H1 (cell line): Measurements from ENCODE around the gene ACAD11. TPM values are rescaled to one million over a fixed set of nuclear protein-coding genes. Genes with fewer than 3 reads are reported as not detected.
"Not testable (repeated sequence)": the region's sequence is repeated elsewhere in the genome, so short reads cannot be mapped to it uniquely, and the experiment has no call there.

Experiments
- CTCF ChIA-PET: fragments of 300-600 bp; sonication (Branson Sonifier 250); formaldehyde crosslinking; loops from one replicate; lab custom pipeline; 2021; ENCODE audit not compliant: partially characterized antibody; lab: Charles Lee
- POLR2A ChIA-PET: fragments of 300-600 bp; sonication (Branson Sonifier 250); formaldehyde crosslinking; loops from one replicate; lab custom pipeline; 2021; ENCODE audit warnings: inconsistent platforms; ENCODE audit not compliant: partially characterized antibody; lab: Charles Lee
- DNase-seq, 2 experiments: peaks; one replicate each; pipeline versions ENCODE4 v3.0.0 to v3.0.0-alpha.2; 2010 to 2022; ENCODE audit warnings: low spot score in 2 of 2, low read depth in 1 of 2, mixed read lengths in 1 of 2
- FAIRE-seq: peaks from 2 replicates; lab custom pipeline; 2011; peaks lifted over from hg19 to GRCh38; lab: Jason Lieb, UNC
- H2AFZ ChIP-seq: 2 replicates; pipeline ENCODE4 v1.8.1; 2012; ENCODE audit warnings: low read length, inconsistent platforms
- H2AK5ac ChIP-seq: 2 replicates; pipeline ENCODE4 v1.6.1; 2013; ENCODE audit warnings: low read depth, low read length
- H2BK120ac ChIP-seq: replicated peaks from 2 replicates; pipeline ENCODE3; 2013; ENCODE audit warnings: low read depth, low read length, inconsistent platforms
- H2BK12ac ChIP-seq: 2 replicates; pipeline ENCODE4 v1.6.1; 2013; ENCODE audit warnings: low read depth, low read length
- H2BK15ac ChIP-seq: 2 replicates; pipeline ENCODE4 v1.6.1; 2013; ENCODE audit warnings: low read length
- H2BK20ac ChIP-seq: 2 replicates; pipeline ENCODE4 v1.6.1; 2013; ENCODE audit warnings: low read length
- H2BK5ac ChIP-seq: 2 replicates; pipeline ENCODE4 v1.6.1; 2013; ENCODE audit warnings: low read depth, low read length
- H3K14ac ChIP-seq: 2 replicates; pipeline ENCODE4 v1.6.1; 2013; ENCODE audit warnings: inconsistent platforms; ENCODE audit not compliant: insufficient read length
- H3K18ac ChIP-seq: 2 replicates; pipeline ENCODE4 v1.6.1; 2013; ENCODE audit warnings: low read length; ENCODE audit errors: extremely low read depth
- H3K23ac ChIP-seq: 2 replicates; pipeline ENCODE4 v1.6.1; 2013; ENCODE audit warnings: inconsistent platforms; ENCODE audit not compliant: insufficient read length
- H3K23me2 ChIP-seq: 2 replicates; pipeline ENCODE4 v1.6.1; 2013; ENCODE audit warnings: low read depth, low read length
- H3K27ac ChIP-seq: 2 replicates; pipeline ENCODE4 v1.6.1; 2011; ENCODE audit warnings: low read depth, low read length, inconsistent platforms
- H3K27me3 ChIP-seq, 4 experiments: replicated peaks in 1 of 4; 1 replicate in 1 of 4; 2 replicates in 3 of 4; pipeline versions ENCODE4 v1.6.1 to v1.8.1; 2011 to 2013; ENCODE audit warnings: low read length in 3 of 4, mild to moderate bottlenecking in 3 of 4, inconsistent platforms in 2 of 4, mixed read lengths in 2 of 4, moderate library complexity in 1 of 4; ENCODE audit not compliant: control insufficient read depth in 3 of 4, insufficient read depth in 3 of 4; ENCODE audit errors: extremely low read depth in 1 of 4
- H3K36me3 ChIP-seq, 4 experiments: 2 replicates each; pipeline versions ENCODE4 v1.6.1 to v1.8.1; 2011 to 2013; ENCODE audit warnings: mild to moderate bottlenecking in 4 of 4, low read length in 3 of 4, moderate library complexity in 2 of 4, control low read depth in 1 of 4, inconsistent platforms in 1 of 4; ENCODE audit not compliant: insufficient read depth in 4 of 4, control insufficient read depth in 2 of 4
- H3K4ac ChIP-seq: replicated peaks from 2 replicates; pipeline ENCODE3; 2013; ENCODE audit warnings: low read length, low read depth, mixed read lengths, inconsistent platforms; ENCODE audit not compliant: insufficient read length
- H3K4me1 ChIP-seq, 4 experiments: replicated peaks in 1 of 4; 1 replicate in 1 of 4; 2 replicates in 3 of 4; pipeline versions ENCODE4 v1.6.1 to v1.8.1; 2011 to 2013; ENCODE audit warnings: low read length in 3 of 4, inconsistent platforms in 2 of 4, mixed read lengths in 1 of 4; ENCODE audit not compliant: insufficient read depth in 4 of 4, control insufficient read depth in 3 of 4
- H3K4me2 ChIP-seq, 2 experiments: 2 replicates each; pipeline versions ENCODE4 v1.6.1 to v1.8.1; 2011 to 2013; ENCODE audit warnings: low read depth in 2 of 2, low read length in 2 of 2, control low read depth in 1 of 2, inconsistent platforms in 1 of 2, mild to moderate bottlenecking in 1 of 2; ENCODE audit not compliant: insufficient read depth in 1 of 2
- H3K4me3 ChIP-seq, 4 experiments: fragments of 200-600, 300-600 bp in 1 of 4; sonication (generic), shearing (Covaris generic), sonication (Bioruptor Twin) in 1 of 4; 2 replicates each; pipeline versions ENCODE4 v1.5.1 to v1.8.1; 2011 to 2016; ENCODE audit warnings: low read length in 4 of 4, low read depth in 3 of 4, control low read depth in 2 of 4, inconsistent platforms in 2 of 4, mild to moderate bottlenecking in 2 of 4, mixed read lengths in 1 of 4, moderate library complexity in 1 of 4; ENCODE audit not compliant: insufficient read depth in 2 of 4; ENCODE audit errors: extremely low read depth in 1 of 4
- H3K56ac ChIP-seq: replicated peaks from 2 replicates; pipeline ENCODE3; 2013; ENCODE audit warnings: low read depth, mild to moderate bottlenecking, mixed read lengths, low read length, inconsistent platforms; ENCODE audit not compliant: insufficient read length
- H3K79me1 ChIP-seq: 2 replicates; pipeline ENCODE4 v1.6.1; 2013; ENCODE audit warnings: low read depth, low read length, control low read depth
- H3K79me2 ChIP-seq, 2 experiments: 2 replicates each; pipeline versions ENCODE4 v1.6.1 to v1.8.1; 2012 to 2013; ENCODE audit warnings: low read length in 2 of 2, mild to moderate bottlenecking in 2 of 2, inconsistent platforms in 1 of 2; ENCODE audit not compliant: insufficient read depth in 2 of 2, control insufficient read depth in 1 of 2
- H3K9ac ChIP-seq, 4 experiments: replicated peaks in 1 of 4; 1 replicate in 1 of 4; 2 replicates in 3 of 4; pipeline versions ENCODE4 v1.6.1 to v1.8.1; 2011 to 2013; ENCODE audit warnings: low read depth in 3 of 4, low read length in 3 of 4, control low read depth in 2 of 4, mild to moderate bottlenecking in 2 of 4, moderate library complexity in 2 of 4, inconsistent platforms in 1 of 4; ENCODE audit errors: extremely low read depth in 1 of 4
- H3K9me3 ChIP-seq, 2 experiments: 2 replicates each; pipeline versions ENCODE4 v1.6.1 to v1.8.1; 2012 to 2013; ENCODE audit warnings: mild to moderate bottlenecking in 2 of 2, moderate library complexity in 2 of 2, control low read depth in 1 of 2, inconsistent platforms in 1 of 2, low read depth in 1 of 2, low read length in 1 of 2, mixed read lengths in 1 of 2; ENCODE audit not compliant: insufficient read depth in 2 of 2
- H4K20me1 ChIP-seq, 2 experiments: replicated peaks in 1 of 2; 2 replicates each; pipeline versions ENCODE3 to v1.8.1; 2011 to 2013; ENCODE audit warnings: inconsistent platforms in 2 of 2, low read length in 2 of 2, mild to moderate bottlenecking in 1 of 2; ENCODE audit not compliant: insufficient read depth in 2 of 2, control insufficient read depth in 1 of 2
- H4K5ac ChIP-seq: 2 replicates; pipeline ENCODE4 v1.6.1; 2013; ENCODE audit warnings: low read length, low read depth, mixed read lengths, inconsistent platforms; ENCODE audit not compliant: insufficient read length
- H4K8ac ChIP-seq: 2 replicates; pipeline ENCODE4 v1.8.0; 2013; ENCODE audit warnings: mild to moderate bottlenecking, moderate library complexity, low read length, inconsistent platforms; ENCODE audit not compliant: insufficient read depth; ENCODE audit errors: extremely low read depth
- H4K91ac ChIP-seq: replicated peaks from 2 replicates; pipeline ENCODE3; 2013; ENCODE audit warnings: low read length, mixed read lengths, inconsistent platforms; ENCODE audit not compliant: insufficient read length
- BRCA1 ChIP-seq: IDR thresholded peaks from 2 replicates; pipeline ENCODE4 v1.6.1; 2012; ENCODE audit warnings: low read depth, low read length, improper control_type of control experiment
- JUND ChIP-seq: IDR thresholded peaks from 2 replicates; pipeline ENCODE4 v1.6.1; 2011; ENCODE audit warnings: mild to moderate bottlenecking, improper control_type of control experiment, low read length
- KDM5A ChIP-seq: fragments of 200-600 bp; IDR thresholded peaks from 2 replicates; pipeline ENCODE4 v1.7.1; 2012; ENCODE audit warnings: mild to moderate bottlenecking, low read length, inconsistent platforms, mixed read lengths
- POU5F1 ChIP-seq: IDR thresholded peaks from 2 replicates; pipeline ENCODE4 v1.6.1; 2011; ENCODE audit warnings: low read depth, mild to moderate bottlenecking, low read length, moderate library complexity
- WGBS, 2 experiments: shearing (Covaris generic) in 1 of 2; methylation state at CpG; one replicate each; pipeline versions ENCODE4 v1.1.6 to v1.1.7; 2013 to 2015; ENCODE audit warnings: low lambda C conversion rate in 2 of 2, mixed read lengths in 2 of 2, inconsistent platforms in 1 of 2, low coverage in 1 of 2, missing lambda C conversion rate in 1 of 2; ENCODE audit not compliant: insufficient replicate concordance in 2 of 2, insufficient coverage in 1 of 2, insufficient read length in 1 of 2; ENCODE audit errors: extremely low coverage in 1 of 2, missing lambda C conversion rate in 1 of 2; 5-methylcytosine and 5-hydroxymethylcytosine counted together
- polyA plus RNA-seq, 7 experiments: library from polyadenylated mRNA; depleted of rRNA in 3 of 7; stranded (reverse) in 5 of 7; unstranded in 2 of 7; fragments of >200 nt in 5 of 7; fragments of 200-250 nt in 2 of 7; gene quantifications; 1 replicate in 5 of 7; 2 replicates in 1 of 7; 4 replicates in 1 of 7; pipeline versions ENCODE4 v1.2.1 to v1.2.3, GENCODE V29; 2011 to 2013; ENCODE audit warnings: missing spikeins in 2 of 7, mixed read lengths in 2 of 7
- total RNA-seq: library from RNA; stranded (reverse); fragmentation: NEBNext Ultra II Directional; extraction: Animal tissue kit (Norgen Biotek cat#: 25700); gene quantifications from 2 replicates; pipeline ENCODE4 v1.2.1, GENCODE V29; 2021

ACAD11 gene
- total and polyA plus RNA-seq, 2 of the 8 experiments (the other 6 are each of a cell fraction or from before 2014, with no cell fraction given) = 5.5 to 11.0 TPM

GRCh38 chr3:132615881-132616280 lies 43.7 kb downstream of the ACAD11 start (continued):
- no peak for TF ChIP-seq POU5F1
- TF ChIP-seq KDM5A = no peak
- TF ChIP-seq BRCA1 = no peak
- no peak for TF ChIP-seq JUND

GRCh38 chr3:132615301-132615700 lies 44.3 kb downstream of the ACAD11 start:
- DNase-seq, H2BK12ac ChIP-seq, H3K4me2 ChIP-seq, H3K23ac ChIP-seq, POLR2A ChIA-PET, H3K27me3 ChIP-seq, H2AK5ac ChIP-seq, FAIRE-seq, H3K27ac ChIP-seq, H3K4me3 ChIP-seq, H3K36me3 ChIP-seq, H3K79me1 ChIP-seq, H3K23me2 ChIP-seq, H2BK20ac ChIP-seq, H2AFZ ChIP-seq, H3K56ac ChIP-seq, H3K9me3 ChIP-seq, H4K20me1 ChIP-seq, H2BK120ac ChIP-seq, H3K79me2 ChIP-seq, H3K4me1 ChIP-seq, H4K8ac ChIP-seq, H3K18ac ChIP-seq, H2BK15ac ChIP-seq, H3K9ac ChIP-seq, H4K5ac ChIP-seq, H2BK5ac ChIP-seq, H3K4ac ChIP-seq, H3K14ac ChIP-seq, H4K91ac ChIP-seq: not testable (repeated sequence)
- CTCF ChIA-PET = interaction anchor here (0.9 to 1.1 kb wide), 2 partner anchors 27 to 79 kb away, joined by 4 to 5 read pairs; no protein-coding TSS in a partner anchor
- 98% methylated on average over 3 of the region's 3 CpGs; no CpG with 5 or more reads in 1 of the 2 experiments for WGBS, 2 experiments
